ENCODE measurements around the gene L3MBTL4.

GRCh38 chr18:6001867-6002266 lies 412.8 kb downstream of the L3MBTL4 start:
- no peak for TF ChIP-seq CTCF (IDR thresholded peaks at IDR 0.05 in 2 of 3, conservative IDR thresholded peaks at IDR 0.05 in 1 of 3; ENCODE audit: borderline replicate concordance in 1 of 3, insufficient read depth in 1 of 3, low read depth in 2 of 3, low read length in 2 of 3)
- TF ChIP-seq, protein P1, sequence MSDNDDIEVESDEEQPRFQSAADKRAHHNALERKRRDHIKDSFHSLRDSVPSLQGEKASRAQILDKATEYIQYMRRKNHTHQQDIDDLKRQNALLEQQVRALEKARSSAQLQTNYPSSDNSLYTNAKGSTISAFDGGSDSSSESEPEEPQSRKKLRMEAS (IDR thresholded peaks at IDR 0.05) = no peak
